ENCODE measurements around the gene CREBRF.

GRCh38 chr5:173114536-173114935 is 58.4 kb downstream of the CREBRF start:
- TF ChIP-seq CTCF (IDR thresholded peaks at IDR 0.05; ENCODE audit: low read length) (no peak), EZH2 (optimal IDR thresholded peaks at IDR 0.05; ENCODE audit: low read depth, low read length) (no peak), EZH2phosphoT487 (IDR thresholded peaks at IDR 0.05; ENCODE audit: low read length) (no peak)

Measured in MM.1S (cell line).